Cerebellar nuclear complex (tissue), 1 donor: ENCODE data around the gene SERTAD4.
"Not testable (repeated sequence)": the region's sequence is repeated elsewhere in the genome, so short reads cannot be mapped to it uniquely, and the experiment has no call there.

ENCODE experiments used
- DNase-seq, 2 experiments: peaks; one replicate each; lab custom pipeline; 2025; lab: John Stamatoyannopoulos, UW

Gene SERTAD4

DNA sequence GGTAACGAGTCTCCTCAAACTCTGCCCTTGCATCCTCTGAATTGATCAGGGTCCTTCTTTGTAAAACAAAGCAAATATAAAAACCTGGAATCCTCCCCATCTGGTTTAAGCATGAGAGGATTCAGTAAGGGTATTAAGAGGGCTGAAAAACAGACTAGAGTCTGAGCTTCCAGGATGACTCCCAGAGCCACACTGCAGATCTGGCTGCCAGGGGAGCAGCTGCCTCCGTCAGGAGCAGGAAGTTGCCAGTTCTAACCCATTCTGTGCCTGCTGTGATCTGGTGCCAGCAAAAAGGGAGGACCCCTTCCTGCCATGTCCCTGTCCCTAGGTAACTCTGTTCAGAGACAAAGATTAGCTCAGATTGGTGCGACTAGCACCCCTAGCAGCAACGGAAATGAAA is 27.5 kb downstream of the SERTAD4 start:
- DNase-seq = no peak

GRCh38 chr1:210262167-210262896 is 29.7 kb downstream of the SERTAD4 start:
- DNase-seq = no peak

DNA sequence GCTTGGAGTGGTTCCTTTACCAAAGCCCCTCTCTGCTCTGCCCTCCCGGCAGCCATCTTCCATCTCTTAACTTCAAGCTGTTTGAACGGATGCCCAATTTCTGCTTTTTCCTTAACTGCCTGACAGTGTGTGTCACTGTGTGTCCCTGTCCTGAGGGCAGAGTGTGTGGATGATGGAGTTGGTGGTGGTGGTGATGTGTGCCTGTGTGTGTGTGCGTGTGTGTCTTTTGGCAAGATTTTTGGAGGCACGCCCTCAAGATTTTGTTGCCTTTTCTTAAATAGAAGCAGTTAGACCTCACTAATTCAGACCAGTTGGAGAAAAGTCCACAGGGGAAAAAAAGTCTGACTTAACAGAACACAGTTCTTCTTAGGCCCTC is 30.3 kb downstream of the SERTAD4 start:
- DNase-seq = no peak

DNA sequence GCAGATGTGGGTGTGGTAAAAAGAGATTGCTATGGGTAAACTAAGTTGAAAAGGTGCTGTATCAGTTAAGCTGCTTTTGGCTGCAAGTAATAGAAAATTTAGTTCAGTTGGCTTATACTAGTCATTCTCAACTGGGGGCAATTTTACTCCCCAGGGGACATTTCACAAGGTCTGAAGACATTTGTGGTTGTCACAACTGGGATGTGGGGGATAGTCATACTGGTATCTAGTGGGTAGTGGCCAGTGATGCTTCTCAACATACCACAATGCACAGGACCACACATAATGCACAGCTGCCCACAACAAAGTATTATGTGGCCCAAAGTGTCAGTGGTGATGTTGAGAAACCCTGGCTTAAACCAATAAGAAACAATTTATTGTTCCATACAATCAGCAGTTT is 31.4 kb downstream of the SERTAD4 start:
- DNase-seq = no peak

DNA sequence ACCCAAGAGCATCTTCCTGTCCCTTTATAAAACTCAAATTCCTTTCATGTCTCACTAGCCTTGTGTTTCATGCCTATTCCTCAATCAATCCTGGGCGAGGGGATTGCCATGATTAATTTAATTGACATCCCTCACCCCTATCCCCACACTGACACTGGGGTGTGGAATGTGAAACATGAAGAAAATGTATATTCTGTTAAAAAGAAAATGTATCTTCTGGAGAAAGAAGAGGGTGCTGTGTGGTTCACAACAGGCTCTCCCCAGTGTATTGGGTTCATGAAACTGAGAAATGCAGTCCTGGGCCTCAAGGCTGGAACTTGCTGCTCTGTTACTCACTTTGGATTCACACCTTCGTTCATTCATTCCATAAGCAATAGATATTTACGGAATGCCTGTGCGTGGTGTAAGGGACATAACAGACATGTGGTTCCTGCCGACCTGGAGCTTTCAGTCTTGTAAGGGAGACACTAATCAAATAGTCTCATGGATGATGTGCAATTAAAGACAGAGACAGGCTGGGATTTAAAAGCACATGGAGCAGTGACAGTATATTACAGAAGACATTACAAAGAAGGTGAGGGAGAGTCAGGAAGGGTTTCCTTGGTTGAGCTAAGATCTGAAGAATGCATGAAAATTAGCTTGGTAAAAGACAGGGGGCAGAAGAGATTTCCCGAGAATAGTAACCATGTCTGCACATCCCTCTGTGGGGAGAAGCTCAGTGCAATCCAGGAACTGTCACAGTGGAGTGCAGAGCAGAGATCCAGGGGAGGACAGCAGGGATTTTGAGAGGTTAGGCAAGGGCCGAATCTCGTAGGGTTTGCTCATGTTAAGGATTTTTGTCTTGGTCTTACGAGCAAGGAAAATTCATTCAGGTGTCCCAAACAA is 32.1 kb downstream of the SERTAD4 start:
- DNase-seq = no peak

- not testable (repeated sequence) for DNase-seq
Observed at GRCh38 chr1:210265392-210265955, 32.9 kb downstream of the SERTAD4 start.

DNA sequence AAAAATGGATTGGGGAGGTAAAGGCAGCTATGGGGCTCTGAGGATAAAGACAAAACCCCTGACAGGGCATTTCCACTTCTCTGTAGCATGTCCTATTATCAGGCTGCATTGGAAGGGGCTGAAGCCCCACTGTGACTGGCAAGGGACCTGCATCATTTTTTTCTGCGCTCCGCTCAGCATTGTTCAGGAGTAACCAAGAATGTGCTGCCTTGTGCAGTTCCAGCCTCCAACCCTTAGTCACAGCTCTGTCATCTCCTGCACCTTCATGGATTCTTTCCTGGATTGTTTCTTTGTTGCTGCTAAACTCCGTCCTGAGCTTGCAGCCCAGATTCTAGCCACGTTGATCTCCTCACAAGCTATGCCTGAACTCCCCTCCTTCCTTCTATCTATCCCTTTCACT is 37.4 kb downstream of the SERTAD4 start:
- DNase-seq = no peak

GRCh38 chr1:210272666-210273065 is 40.1 kb downstream of the SERTAD4 start:
- no peak for DNase-seq

DNA sequence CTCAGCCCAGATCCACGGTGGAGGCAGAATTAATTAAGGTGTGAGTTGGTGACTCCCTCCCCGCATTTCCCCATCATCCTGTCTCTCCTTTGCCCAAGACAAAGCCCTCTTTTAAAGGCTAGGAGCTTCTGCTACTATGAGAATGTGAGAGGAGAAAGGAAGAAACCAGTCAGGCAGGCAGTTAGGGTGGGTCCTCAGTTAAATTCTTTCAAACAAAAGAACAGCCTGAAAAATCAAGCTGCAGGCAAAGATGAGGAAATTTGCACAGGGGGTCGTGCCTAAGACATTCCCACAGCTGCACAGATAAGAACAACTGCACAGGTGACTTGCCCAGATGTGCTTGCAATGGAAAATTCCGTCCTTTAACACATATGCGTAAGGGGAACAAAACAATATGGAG is 47.6 kb downstream of the SERTAD4 start:
- no peak for DNase-seq

GRCh38 chr1:210288116-210288515 is 55.5 kb downstream of the SERTAD4 start:
- no peak for DNase-seq

GRCh38 chr1:210289248-210289647 is 56.7 kb downstream of the SERTAD4 start:
- no peak for DNase-seq

DNA sequence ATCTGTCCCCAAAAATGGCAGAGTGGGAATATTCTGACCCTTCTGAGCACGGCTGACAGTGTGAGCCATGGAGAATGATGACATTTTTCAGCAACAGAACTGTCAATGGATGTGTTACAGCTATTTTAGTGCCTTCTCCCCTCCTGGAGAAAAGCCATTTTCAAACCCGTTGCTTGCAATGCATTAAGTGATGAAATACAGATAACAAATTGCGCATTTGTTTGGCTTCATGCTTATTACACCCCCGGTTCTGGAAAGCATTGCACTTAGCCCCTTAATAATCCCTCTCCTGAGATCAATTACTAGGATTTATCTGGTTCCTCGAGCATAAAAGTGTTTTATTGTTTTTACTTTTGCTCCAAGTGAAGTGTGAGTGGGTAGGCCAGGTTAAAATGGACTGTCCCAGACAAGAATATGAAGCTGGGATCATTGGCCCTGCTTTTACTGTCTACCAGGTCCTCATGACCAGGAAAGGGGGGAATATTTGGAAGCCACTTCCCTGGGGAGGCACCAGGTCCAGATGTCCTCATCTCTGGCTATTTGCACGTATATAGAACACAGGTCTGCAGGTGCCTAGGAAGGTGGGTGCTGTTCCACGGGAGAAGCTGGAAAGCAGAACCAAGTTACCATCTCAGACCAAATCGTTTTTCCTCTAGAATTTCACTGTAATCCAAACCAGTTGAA is 58.6 kb downstream of the SERTAD4 start:
- no peak for DNase-seq

GRCh38 chr1:210291786-210292230 is 59.2 kb downstream of the SERTAD4 start:
- DNase-seq = no peak

GRCh38 chr1:210292231-210292871 is 59.8 kb downstream of the SERTAD4 start:
- no peak for DNase-seq

DNA sequence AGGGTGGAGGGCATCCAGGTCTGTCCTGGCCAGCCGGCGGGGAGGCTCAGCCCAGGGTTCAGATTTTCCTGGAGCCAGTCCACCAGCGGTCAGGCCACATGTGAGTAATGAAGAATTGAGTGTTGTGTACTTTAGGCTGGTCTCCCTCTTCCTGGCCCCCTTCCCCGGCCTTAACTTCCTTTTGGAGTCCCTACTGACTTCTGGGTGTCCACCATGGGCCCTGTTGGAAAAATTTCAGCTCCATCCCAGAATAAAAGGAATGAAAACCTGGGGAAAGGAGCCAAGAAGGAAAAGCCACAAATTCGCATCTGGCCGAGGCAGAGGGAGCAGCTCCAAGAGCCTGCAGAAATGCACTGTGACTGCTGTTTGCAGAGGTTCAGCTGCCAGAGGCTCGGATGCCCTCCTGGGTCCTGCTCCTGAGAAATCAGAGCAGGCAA is 60.6 kb downstream of the SERTAD4 start:
- DNase-seq = no peak

DNA sequence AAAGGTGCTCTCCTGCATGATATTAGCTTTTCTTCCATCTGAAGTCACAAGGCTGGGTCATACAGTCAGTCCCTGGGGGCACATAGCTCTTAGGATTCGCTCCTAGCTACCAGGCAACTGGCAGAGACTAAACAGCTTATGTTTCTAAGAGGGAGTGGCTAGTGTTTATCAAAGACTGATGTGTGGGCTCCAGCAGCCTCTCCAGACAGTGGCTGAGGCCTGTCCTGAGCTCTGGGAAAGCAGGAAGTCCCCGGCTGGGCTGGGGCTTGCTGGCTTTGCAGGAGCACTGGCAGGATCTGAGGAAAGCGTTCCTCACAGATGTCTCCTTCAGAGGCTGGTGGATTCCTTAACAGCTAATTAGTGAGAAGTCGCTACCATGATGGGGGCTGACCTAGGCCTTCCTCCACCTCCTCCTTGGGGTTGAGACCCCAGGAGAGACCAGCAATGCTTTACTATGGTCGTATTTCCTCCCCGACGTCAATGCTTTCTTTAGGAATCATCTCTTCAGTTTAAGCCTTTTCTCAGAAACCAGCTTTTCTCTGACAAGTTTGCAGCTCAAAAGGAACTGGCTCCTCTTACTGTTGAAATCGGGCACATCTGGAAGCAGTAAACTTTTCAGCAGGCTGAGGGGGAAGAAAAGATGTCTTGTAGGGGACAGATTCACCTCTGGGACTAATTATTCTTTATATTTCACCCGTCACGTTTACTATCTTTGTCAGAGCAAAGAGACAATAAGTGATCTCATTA is 62.6 kb downstream of the SERTAD4 start:
- no peak for DNase-seq
